B cell (primary cell): ENCODE measurements around the gene DYNC2H1. TPM values are rescaled to one million over a fixed set of nuclear protein-coding genes. Genes with fewer than 3 reads are reported as not detected.

Experiments
- ATAC-seq: fragments of 200-7000 bp; cut with Tn5 transposase; one replicate; pipeline ENCODE4 v1.10.0; 2021; ENCODE audit warnings: low read depth, mild to moderate bottlenecking, moderate number of reproducible peaks, moderate library complexity
- CTCF ChIA-PET: fragments of 350-600 bp; sonication (Branson Sonifier 250); formaldehyde crosslinking; loops from one replicate; lab custom pipeline; 2021; ENCODE audit warnings: antibody characterized with exemption, inconsistent platforms; lab: Charles Lee
- POLR2A ChIA-PET: fragments of 350-600 bp; sonication (Branson Sonifier 250); formaldehyde crosslinking; loops from one replicate; lab custom pipeline; 2021; ENCODE audit warnings: antibody characterized with exemption; lab: Charles Lee
- DNase-seq: peaks from one replicate; pipeline ENCODE4 v3.0.0; 2013
- H2AFZ ChIP-seq: 2 replicates; pipeline ENCODE4 v1.6.1; 2012; ENCODE audit warnings: mild to moderate bottlenecking, low read depth, low read length; ENCODE audit not compliant: insufficient read depth, poor library complexity, severe bottlenecking
- H3K27ac ChIP-seq, 2 donors: 1 replicate in 1 of 2; 2 replicates in 1 of 2; pipeline ENCODE4 v1.5.1; 2012 to 2013; ENCODE audit warnings: low read length in 2 of 2, mild to moderate bottlenecking in 2 of 2, moderate library complexity in 1 of 2
- H3K27me3 ChIP-seq, 4 experiments: fragments of 200-600 bp in 1 of 4; sonication (generic) in 1 of 4; replicated peaks in 1 of 4; 1 replicate in 2 of 4; 2 replicates in 2 of 4; pipeline versions ENCODE4 v1.6.1 to v1.7.0; 2013 to 2016; ENCODE audit warnings: low read length in 3 of 4, mild to moderate bottlenecking in 2 of 4, mixed read lengths in 1 of 4, moderate library complexity in 1 of 4; ENCODE audit not compliant: insufficient read depth in 4 of 4, control insufficient read depth in 3 of 4; ENCODE audit errors: control extremely low read depth in 1 of 4
- H3K36me3 ChIP-seq, 2 experiments: replicated peaks in 1 of 2; 1 replicate in 1 of 2; 2 replicates in 1 of 2; pipeline versions ENCODE4 v1.6.1 to v1.7.1; 2013; ENCODE audit warnings: low read length in 1 of 2; ENCODE audit not compliant: insufficient read depth in 2 of 2, control insufficient read depth in 1 of 2; ENCODE audit errors: control extremely low read depth in 1 of 2, extremely low read depth in 1 of 2
- H3K4me1 ChIP-seq, 2 donors: fragments of 200-600 bp in 1 of 2; sonication (generic) in 1 of 2; 1 replicate in 1 of 2; 2 replicates in 1 of 2; pipeline versions ENCODE4 v1.5.1 to v1.6.1; 2013 to 2017; ENCODE audit warnings: low read length in 2 of 2; ENCODE audit not compliant: control insufficient read depth in 2 of 2, insufficient read depth in 2 of 2
- H3K4me2 ChIP-seq: replicated peaks from 2 replicates; pipeline ENCODE3; 2012; ENCODE audit warnings: mild to moderate bottlenecking, low read depth, low read length; ENCODE audit not compliant: poor library complexity, severe bottlenecking
- H3K4me3 ChIP-seq, 5 experiments: fragments of 200-600 bp in 1 of 5; sonication (generic) in 1 of 5; 1 replicate in 3 of 5; 2 replicates in 2 of 5; pipeline versions ENCODE4 v1.5.1 to v1.7.0; 2011 to 2016; ENCODE audit warnings: low read length in 4 of 5, mild to moderate bottlenecking in 4 of 5, low read depth in 2 of 5, control low read depth in 1 of 5, moderate library complexity in 1 of 5; ENCODE audit not compliant: insufficient read depth in 1 of 5; ENCODE audit errors: control extremely low read depth in 1 of 5, extremely low read depth in 1 of 5
- H3K79me2 ChIP-seq: fragments of 200-600 bp; sonication (generic); one replicate; pipeline ENCODE4 v1.6.0; 2016; ENCODE audit warnings: low read length; ENCODE audit not compliant: control insufficient read depth, insufficient read depth
- H3K9ac ChIP-seq: fragments of 200-600 bp; sonication (generic); 2 replicates; pipeline ENCODE4 v1.6.1; 2017; ENCODE audit warnings: mild to moderate bottlenecking, low read length, moderate library complexity
- H3K9me3 ChIP-seq, 3 donors: one replicate each; pipeline versions ENCODE4 v1.6.1 to v1.7.1; 2013; ENCODE audit warnings: low read length in 2 of 3; ENCODE audit not compliant: control insufficient read depth in 2 of 3, insufficient read depth in 1 of 3; ENCODE audit errors: control extremely low read depth in 1 of 3
- H4K20me1 ChIP-seq: 2 replicates; pipeline ENCODE4 v1.6.0; 2012; ENCODE audit warnings: mild to moderate bottlenecking, low read length; ENCODE audit not compliant: insufficient read depth, control insufficient read depth, poor library complexity, severe bottlenecking
- H3K27ac Mint-ChIP-seq: one replicate; pipeline ENCODE4 v1.8.0; 2021; ENCODE audit warnings: mixed read lengths
- H3K27me3 Mint-ChIP-seq: one replicate; pipeline ENCODE4 v1.8.0; 2021; ENCODE audit warnings: mixed read lengths
- H3K4me1 Mint-ChIP-seq: one replicate; pipeline ENCODE4 v1.8.0; 2021; ENCODE audit warnings: mixed read lengths
- H3K4me3 Mint-ChIP-seq: one replicate; pipeline ENCODE4 v1.8.0; 2021; ENCODE audit warnings: mixed read lengths
- H3K9me3 Mint-ChIP-seq: one replicate; pipeline ENCODE4 v1.8.0; 2022; ENCODE audit warnings: mixed read lengths; ENCODE audit not compliant: insufficient read depth
- EZH2 ChIP-seq: IDR thresholded peaks from 2 replicates; pipeline ENCODE4 v1.6.1; 2012; ENCODE audit warnings: borderline replicate concordance, low read depth, mild to moderate bottlenecking, moderate library complexity, low read length; ENCODE audit not compliant: insufficient read depth, poor library complexity, severe bottlenecking
- WGBS: methylation state at CpG from one replicate; pipeline ENCODE4 v1.1.5; 2013; ENCODE audit warnings: missing lambda C conversion rate; ENCODE audit not compliant: insufficient coverage; 5-methylcytosine and 5-hydroxymethylcytosine counted together
- intact Hi-C: fragments of 100-400 bp; cut with micrococcal nuclease; formaldehyde crosslinking; loops from one replicate; pipeline ENCODE4 v1.10.0; 2022
- polyA plus RNA-seq: library from polyadenylated mRNA; depleted of rRNA; stranded (reverse); fragments of >200 nt; gene quantifications from 2 replicates; pipeline ENCODE4 v1.2.3, GENCODE V29; 2012
- total RNA-seq, 2 donors: library from RNA; stranded (reverse); fragments of 120-200 nt in 1 of 2; gene quantifications; 1 replicate in 1 of 2; 2 replicates in 1 of 2; pipeline versions ENCODE4 v1.2.3 to v1.2.4, GENCODE V29; 2013 to 2022
- TF ChIP-seq, protein P1 (sequence below): fragments of 200-600 bp; IDR thresholded peaks from one replicate; pipeline ENCODE4 v1.8.0; 2022; ENCODE audit warnings: antibody characterized with exemption, mild to moderate bottlenecking

Gene DYNC2H1
- total and polyA plus RNA-seq, 2 donors (not counting 1 experiment from before 2014, with no cell fraction given): 0.92 to 7.8 TPM

GRCh38 chr11:103220133-103220532 is 110.9 kb downstream of the DYNC2H1 start:
- Mint-ChIP-seq H3K27ac (no peak overlapping the region), H3K27me3 (no peaks in the 10 kb centered on the region), H3K4me1 (no peaks in the 10 kb centered on the region), H3K9me3 (peaks cover 2% of the 10 kb centered on the region), H3K4me3 (no peak overlapping the region)
- Histone ChIP-seq H3K27me3 (no peaks in the 10 kb centered on the region), H2AFZ (no peak overlapping the region), H3K79me2 (no peaks in the 10 kb centered on the region), H4K20me1 (no peaks in the 10 kb centered on the region), H3K4me2 (no peak overlapping the region), H3K36me3 (no peaks in the 10 kb centered on the region), H3K4me3 (no peak overlapping the region), H3K9ac (no peak overlapping the region), H3K27ac (no peak overlapping the region), H3K9me3 (no peaks in the 10 kb centered on the region), H3K4me1 (no peaks in the 10 kb centered on the region)
- POLR2A ChIA-PET: no interaction called here
- no CpG with 5 or more reads among the region's 1 CpG for WGBS
- ATAC-seq (no peak), DNase-seq (no peak)
- CTCF ChIA-PET: no interaction called here
- TF ChIP-seq, protein P1, sequence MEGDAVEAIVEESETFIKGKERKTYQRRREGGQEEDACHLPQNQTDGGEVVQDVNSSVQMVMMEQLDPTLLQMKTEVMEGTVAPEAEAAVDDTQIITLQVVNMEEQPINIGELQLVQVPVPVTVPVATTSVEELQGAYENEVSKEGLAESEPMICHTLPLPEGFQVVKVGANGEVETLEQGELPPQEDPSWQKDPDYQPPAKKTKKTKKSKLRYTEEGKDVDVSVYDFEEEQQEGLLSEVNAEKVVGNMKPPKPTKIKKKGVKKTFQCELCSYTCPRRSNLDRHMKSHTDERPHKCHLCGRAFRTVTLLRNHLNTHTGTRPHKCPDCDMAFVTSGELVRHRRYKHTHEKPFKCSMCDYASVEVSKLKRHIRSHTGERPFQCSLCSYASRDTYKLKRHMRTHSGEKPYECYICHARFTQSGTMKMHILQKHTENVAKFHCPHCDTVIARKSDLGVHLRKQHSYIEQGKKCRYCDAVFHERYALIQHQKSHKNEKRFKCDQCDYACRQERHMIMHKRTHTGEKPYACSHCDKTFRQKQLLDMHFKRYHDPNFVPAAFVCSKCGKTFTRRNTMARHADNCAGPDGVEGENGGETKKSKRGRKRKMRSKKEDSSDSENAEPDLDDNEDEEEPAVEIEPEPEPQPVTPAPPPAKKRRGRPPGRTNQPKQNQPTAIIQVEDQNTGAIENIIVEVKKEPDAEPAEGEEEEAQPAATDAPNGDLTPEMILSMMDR: no peak
- no peak for TF ChIP-seq EZH2
- intact Hi-C loops: no loop called here

GRCh38 chr11:103222806-103223205 is 113.6 kb downstream of the DYNC2H1 start:
- intact Hi-C loops: no loop called here
- H3K4me2 ChIP-seq: no peak overlapping the region
- ChIA-PET POLR2A (no interaction called here), CTCF (no interaction called here)
- no peaks in the 10 kb centered on the region for H3K79me2 ChIP-seq
- no peak overlapping the region for H3K9ac ChIP-seq
- no peak for TF ChIP-seq EZH2
- ATAC-seq: no peak
- Mint-ChIP-seq H3K4me1 (no peaks in the 10 kb centered on the region), H3K4me3 (no peak overlapping the region), H3K27me3 (no peaks in the 10 kb centered on the region), H3K9me3 (peaks cover 2% of the 10 kb centered on the region), H3K27ac (no peak overlapping the region)
- no peak overlapping the region for H3K27ac ChIP-seq
- H3K4me1 ChIP-seq: no peaks in the 10 kb centered on the region
- DNase-seq: no peak
- H3K36me3 ChIP-seq: no peaks in the 10 kb centered on the region
- no peak overlapping the region for H3K4me3 ChIP-seq
- no peaks in the 10 kb centered on the region for H3K27me3 ChIP-seq
- H4K20me1 ChIP-seq: no peaks in the 10 kb centered on the region
- no peak overlapping the region for H2AFZ ChIP-seq
- H3K9me3 ChIP-seq: no peaks in the 10 kb centered on the region
- WGBS: 80% methylated on average over 1 of the region's 3 CpGs
